AG10803 (cell line): Measurements from ENCODE around the gene THRB.

Experiments used
- DNase-seq: peaks from one replicate; pipeline ENCODE4 v3.0.0; 2010; ENCODE audit warnings: low read depth
- H3K4me3 ChIP-seq: 2 replicates; pipeline ENCODE4 v1.5.1; 2011; ENCODE audit warnings: mild to moderate bottlenecking, low read length, control low read depth
- CTCF ChIP-seq: conservative IDR thresholded peaks from 2 replicates; pipeline ENCODE4 v1.5.1; 2011; ENCODE audit warnings: mild to moderate bottlenecking, low read length, control low read depth, inconsistent platforms

The THRB gene

GRCh38 chr3:24396338-24396737 is 98.3 kb downstream of the THRB start:
- TF ChIP-seq CTCF, result no peak
- H3K4me3 ChIP-seq, result no peak overlapping the region
- DNase-seq, result no peak

GRCh38 chr3:24394754-24395153 is 99.9 kb downstream of the THRB start:
- H3K4me3 ChIP-seq, result no peak overlapping the region
- TF ChIP-seq CTCF, result no peak
- DNase-seq, result no peak

GRCh38 chr3:24393316-24393715 is 101.3 kb downstream of the THRB start:
- no peak for DNase-seq
- H3K4me3 ChIP-seq, result no peak overlapping the region
- no peak for TF ChIP-seq CTCF

GRCh38 chr3:24390169-24391130 is 104.2 kb downstream of the THRB start:
- no peak for DNase-seq
- H3K4me3 ChIP-seq, result no peak overlapping the region
- no peak for TF ChIP-seq CTCF

- DNase-seq, result peak; percentile 9
- no peak for TF ChIP-seq CTCF
- H3K4me3 ChIP-seq, result no peak overlapping the region
Measured at GRCh38 chr3:24389108-24390090, 105.3 kb downstream of the THRB start.

- no peak overlapping the region for H3K4me3 ChIP-seq
- no peak for TF ChIP-seq CTCF
- no peak for DNase-seq
Measured at GRCh38 chr3:24388611-24389010, 106.0 kb downstream of the THRB start.
